GM21528 (cell line): ENCODE results near the gene HAUS3.

Experiments
- ATAC-seq: cut with Tn5 transposase; IDR thresholded peaks from one replicate; pipeline ENCODE4 v1.9.1; 2021; ENCODE audit warnings: mild to moderate bottlenecking, moderate library complexity; ENCODE audit not compliant: unreplicated experiment, low FRiP score

Gene HAUS3

GRCh38 chr4:2241410-2242353, at the start of gene HAUS3, which contains the start of gene POLN:
HAUS3 (minus strand) TSS chr4:2242121; CDS start chr4:2240946, 1,175 bp downstream.
POLN (minus strand) TSS chr4:2242121; CDS start chr4:2229231, 12,890 bp downstream.
- ATAC-seq = peak; percentile 90

- ATAC-seq = no peak
These were observed 49.2 kb upstream of the HAUS3 start for GRCh38 chr4:2290974-2291704.

- no peak for ATAC-seq
These were observed 48.6 kb upstream of the HAUS3 start for GRCh38 chr4:2290488-2290887.

GRCh38 chr4:2289955-2290333, 48.0 kb upstream of the HAUS3 start:
- no peak for ATAC-seq

GRCh38 chr4:2289311-2289954, 47.5 kb upstream of the HAUS3 start:
- ATAC-seq = no peak

GRCh38 chr4:2288051-2288541, 46.2 kb upstream of the HAUS3 start:
- ATAC-seq = no peak

- ATAC-seq = no peak
These were observed 45.6 kb upstream of the HAUS3 start for GRCh38 chr4:2287594-2287915.

GRCh38 chr4:2286904-2287593, 45.1 kb upstream of the HAUS3 start:
- ATAC-seq = no peak

GRCh38 chr4:2285613-2286381, 43.9 kb upstream of the HAUS3 start:
- no peak for ATAC-seq

GRCh38 chr4:2284934-2285612, 43.2 kb upstream of the HAUS3 start:
- ATAC-seq = no peak

GRCh38 chr4:2284161-2284933, 42.4 kb upstream of the HAUS3 start:
- ATAC-seq = no peak

GRCh38 chr4:2283199-2283711, 41.3 kb upstream of the HAUS3 start:
- no peak for ATAC-seq

- ATAC-seq = peak; percentile 82
These were observed 39.8 kb upstream of the HAUS3 start for GRCh38 chr4:2281575-2282343.

- no peak for ATAC-seq
These were observed 38.8 kb upstream of the HAUS3 start for GRCh38 chr4:2280531-2281300.

GRCh38 chr4:2277956-2278355, 36.0 kb upstream of the HAUS3 start:
- no peak for ATAC-seq

- ATAC-seq = no peak
These were observed 34.8 kb upstream of the HAUS3 start for GRCh38 chr4:2276581-2277325.
